Measurements from ENCODE around the gene YPEL3. TPM values are rescaled to one million over a fixed set of nuclear protein-coding genes. Genes with fewer than 3 reads are reported as not detected.
"Not testable (repeated sequence)": the region's sequence is repeated elsewhere in the genome, so short reads cannot be mapped to it uniquely, and the experiment has no call there.

The YPEL3 gene
- total RNA-seq, 1 donor from 2014 or later, result 93.6 TPM

- DNase-seq (no peak), ATAC-seq (no peak)
- intact Hi-C loops (cut with DNase I), result no loop called here
- no peak for TF ChIP-seq CTCF (IDR thresholded peaks at IDR 0.05)
- no peaks in the 10 kb centered on the region for H3K27me3 ChIP-seq
- no peaks in the 10 kb centered on the region for H3K4me1 ChIP-seq
- H3K9me3 ChIP-seq, result no peaks in the 10 kb centered on the region
- H3K27ac ChIP-seq, result no peak overlapping the region
- no peak overlapping the region for H3K4me3 ChIP-seq
- H3K36me3 ChIP-seq, result no peaks in the 10 kb centered on the region
Observed at GRCh38 chr16:30132591-30132990, 36.6 kb upstream of the YPEL3 start.

- H3K4me1 ChIP-seq, result no peaks in the 10 kb centered on the region
- no peaks in the 10 kb centered on the region for H3K27me3 ChIP-seq
- intact Hi-C loops (cut with DNase I), result no loop called here
- no peak for TF ChIP-seq CTCF (IDR thresholded peaks at IDR 0.05)
- ATAC-seq (peak; percentile 70), DNase-seq (no peak)
- H3K27ac ChIP-seq, result no peak overlapping the region
- H3K9me3 ChIP-seq, result no peaks in the 10 kb centered on the region
- no peak overlapping the region for H3K4me3 ChIP-seq
- H3K36me3 ChIP-seq, result no peaks in the 10 kb centered on the region
Observed at GRCh38 chr16:30131869-30132475, 36.0 kb upstream of the YPEL3 start.

GRCh38 chr16:30127993-30128392 is 32.0 kb upstream of the YPEL3 start:
- intact Hi-C loops (cut with DNase I), result no loop called here
- Histone ChIP-seq H3K4me1 (peaks cover 10% of the 10 kb centered on the region), H3K9me3 (no peaks in the 10 kb centered on the region), H3K27me3 (no peaks in the 10 kb centered on the region), H3K27ac (no peak overlapping the region), H3K4me3 (no peak overlapping the region), H3K36me3 (no peaks in the 10 kb centered on the region)
- ATAC-seq (no peak), DNase-seq (no peak)
- TF ChIP-seq CTCF (IDR thresholded peaks at IDR 0.05), result no peak

- H3K27ac ChIP-seq; H3K4me3 ChIP-seq; H3K9me3 ChIP-seq; H3K36me3 ChIP-seq; DNase-seq; H3K27me3 ChIP-seq; intact Hi-C loops (cut with DNase I); ATAC-seq: not testable (repeated sequence)
- H3K4me1 ChIP-seq, result peaks cover 26% of the 10 kb centered on the region
Observed at GRCh38 chr16:30125690-30126089, 29.7 kb upstream of the YPEL3 start.

GRCh38 chr16:30124985-30125379 is 29.0 kb upstream of the YPEL3 start:
- no peak for TF ChIP-seq CTCF (IDR thresholded peaks at IDR 0.05)
- ATAC-seq (no peak), DNase-seq (no peak)
- Histone ChIP-seq H3K27me3 (no peaks in the 10 kb centered on the region), H3K36me3 (peaks cover under 1% of the 10 kb centered on the region), H3K27ac (no peak overlapping the region), H3K9me3 (no peaks in the 10 kb centered on the region), H3K4me3 (no peak overlapping the region), H3K4me1 (peaks cover 27% of the 10 kb centered on the region)
- intact Hi-C loops (cut with DNase I), result no loop called here

GRCh38 chr16:30122604-30123160 is 26.7 kb upstream of the YPEL3 start:
- no peaks in the 10 kb centered on the region for H3K9me3 ChIP-seq
- peaks cover 21% of the 10 kb centered on the region for H3K36me3 ChIP-seq
- TF ChIP-seq CTCF (IDR thresholded peaks at IDR 0.05), result no peak
- H3K27ac ChIP-seq, result peak overlapping the region; percentile 92
- H3K27me3 ChIP-seq, result no peaks in the 10 kb centered on the region
- intact Hi-C loops (cut with DNase I), result no loop called here
- peak overlapping the region; percentile 90 for H3K4me3 ChIP-seq
- H3K4me1 ChIP-seq, result peaks cover 27% of the 10 kb centered on the region
- ATAC-seq (peak; percentile 13), DNase-seq (no peak)

All from upper lobe of right lung (tissue), 1 donor.